Suprapubic skin (tissue), 4 donors: ENCODE measurements around the gene ELMO1.

Experiments used
- CTCF ChIP-seq, 2 donors: fragments of 200-600 bp in 1 of 2; fragments of 450-650 bp in 1 of 2; sonication (generic) in 1 of 2; IDR thresholded peaks; one replicate each; pipeline ENCODE4 v1.5.1; 2016 to 2019; ENCODE audit warnings: antibody characterized with exemption in 2 of 2, mild to moderate bottlenecking in 1 of 2, moderate library complexity in 1 of 2
- EP300 ChIP-seq: sonication (generic); formaldehyde crosslinking; IDR thresholded peaks from one replicate; pipeline ENCODE4 v1.6.1; 2017; ENCODE audit warnings: antibody characterized with exemption
- POLR2A ChIP-seq, 2 donors: fragments of 450-650 bp; IDR thresholded peaks; one replicate each; pipeline ENCODE4 v1.6.1; 2017; ENCODE audit warnings: antibody characterized with exemption in 2 of 2, mild to moderate bottlenecking in 2 of 2, moderate library complexity in 2 of 2
- POLR2AphosphoS5 ChIP-seq, 3 donors: sonication (generic); formaldehyde crosslinking; IDR thresholded peaks; one replicate each; pipeline ENCODE4 v1.6.1; 2017; ENCODE audit warnings: antibody characterized with exemption in 3 of 3

DNA sequence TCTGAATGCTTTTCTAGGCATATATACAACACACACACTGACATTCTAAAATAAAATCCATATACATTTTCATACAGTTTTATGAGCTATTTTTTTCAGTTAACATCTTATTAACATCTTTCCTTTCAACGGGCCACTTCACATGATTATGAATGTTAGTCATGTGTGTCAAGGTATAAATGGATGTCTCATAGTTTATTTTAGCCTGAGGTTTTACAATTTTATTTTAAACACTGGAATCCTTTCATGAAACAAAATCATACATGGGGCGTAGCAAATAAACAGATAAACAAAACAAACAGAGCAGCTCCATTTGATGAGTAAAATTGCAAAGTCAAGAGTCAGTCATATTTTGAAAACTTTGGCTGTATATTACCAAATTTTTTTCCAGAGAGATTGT is 604.3 kb downstream of the ELMO1 start:
- TF ChIP-seq CTCF (IDR thresholded peaks at IDR 0.05), result no peak
- TF ChIP-seq POLR2AphosphoS5 (IDR thresholded peaks at IDR 0.05), result no peak
- TF ChIP-seq EP300, result no peak
- TF ChIP-seq POLR2A (IDR thresholded peaks at IDR 0.05), result no peak
